ENCODE data around the gene TRAPPC2B.

The TRAPPC2B gene

DNA sequence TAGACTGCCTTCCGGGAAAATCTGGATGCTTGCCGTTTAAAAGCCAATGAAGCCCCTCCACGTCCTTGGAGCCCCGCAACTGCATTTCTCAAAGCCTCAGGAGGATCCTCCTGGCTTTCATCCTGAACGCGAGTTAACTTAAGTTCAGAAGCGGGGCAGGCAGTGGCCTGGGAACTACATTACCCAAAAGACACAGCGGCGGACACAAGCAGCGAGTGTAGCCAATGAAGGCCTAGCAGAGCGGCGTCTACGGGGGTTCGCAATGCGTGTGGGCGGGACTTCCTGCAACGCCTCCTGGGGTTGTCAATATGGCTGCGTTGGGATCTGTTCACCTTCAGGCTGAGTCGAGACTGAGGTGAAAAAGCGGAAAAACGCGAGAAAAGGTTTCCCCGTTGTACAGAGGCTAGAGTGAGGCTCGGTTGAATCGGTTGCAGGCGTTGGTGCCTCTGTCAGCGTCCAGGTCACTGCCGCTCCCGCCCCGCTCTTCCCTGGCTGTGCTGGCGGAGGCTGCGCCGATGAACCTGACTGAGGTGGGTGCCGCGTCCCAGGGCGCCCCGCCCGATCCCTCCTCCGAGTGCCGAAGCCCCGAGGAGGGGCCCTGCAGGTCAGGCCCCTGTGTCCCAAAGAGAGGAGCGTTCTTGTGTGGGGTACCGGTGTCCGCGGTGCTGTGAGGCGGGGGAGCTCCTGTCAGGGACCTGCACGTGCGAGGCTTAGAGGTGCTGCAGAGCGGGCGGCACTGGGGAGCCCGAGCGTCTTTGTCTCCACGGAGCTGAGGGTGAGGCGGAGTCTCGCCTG, 47.7 kb downstream of the TRAPPC2B start, which contains the start of gene ZNF17:
Gene ZNF17 (plus strand): TSS at position 285 of the 795 bp plus-strand sequence. CDS start 2,455 bp downstream, outside the sequence.
- Histone ChIP-seq H3K79me2 (ENCODE audit: low read length) (peaks cover 34% of the 10 kb centered on the region), H4K20me1 (ENCODE audit: insufficient read depth, low read length) (no peaks in the 10 kb centered on the region), H3K27me3 (replicated peaks; ENCODE audit: insufficient read depth, low read length) (no peaks in the 10 kb centered on the region), H2AFZ (ENCODE audit: low read length) (peak within 1 kb of the TSS; percentile 67), H3K4me2 (ENCODE audit: low read depth, low read length) (peak within 1 kb of the TSS; percentile 96), H3K36me3 (replicated peaks; ENCODE audit: insufficient read depth, low read length) (no peaks in the 10 kb centered on the region), H3K9me3 (replicated peaks; ENCODE audit: insufficient read depth, low read length) (no peaks in the 10 kb centered on the region), H3K9ac (ENCODE audit: low read length) (peak within 1 kb of the TSS; percentile 75), H3K4me1 (ENCODE audit: low read length) (peaks cover 11% of the 10 kb centered on the region), H3K27ac (ENCODE audit: low read length) (no peak within 1 kb of the TSS), H3F3A (ENCODE audit: insufficient read depth, low read length) (no peaks in the 10 kb centered on the region), H3K9me2 (replicated peaks; ENCODE audit: insufficient read depth, low read length) (no peaks in the 10 kb centered on the region), H3K4me3 (ENCODE audit: low read length) (peak within 1 kb of the TSS; percentile 91)
- TF ChIP-seq CTCF (IDR thresholded peaks at IDR 0.05; ENCODE audit: low read length) (no peak), EZH2phosphoT487 (IDR thresholded peaks at IDR 0.05; ENCODE audit: low read length) (no peak), EZH2 (optimal IDR thresholded peaks at IDR 0.05; ENCODE audit: low read depth, low read length) (no peak)
- DNase-seq = peak; percentile 96
